IMR-90 (cell line): ENCODE results near the gene PXDC1. TPM values are rescaled to one million over a fixed set of nuclear protein-coding genes. Genes with fewer than 3 reads are reported as not detected.

Experiments
- ATAC-seq: fragments of 200-7000 bp; cut with Tn5 transposase; 2 replicates; pipeline ENCODE4 v1.9.1; 2020; ENCODE audit warnings: low read depth, mild to moderate bottlenecking, moderate library complexity
- BruUV-seq: library from RNA; stranded (reverse); fragments of 400-500 nt; replicated peaks from 2 replicates; lab custom pipeline; 2021; lab: Mats Ljungman, UMichigan
- CTCF ChIA-PET: fragments of 300-600 bp; formaldehyde crosslinking; extraction: SDS; loops from one replicate; lab custom pipeline; 2021; ENCODE audit warnings: antibody characterized with exemption; lab: Yijun Ruan, JAX
- POLR2A ChIA-PET: fragments of 300-600 bp; sonication (Branson Sonifier 250); formaldehyde crosslinking; loops from one replicate; lab custom pipeline; 2022; ENCODE audit warnings: antibody characterized with exemption; ENCODE audit not compliant: unreplicated experiment; lab: Charles Lee
- DNase-seq: peaks from one replicate; pipeline ENCODE4 v3.0.0; 2013
- H2AFZ ChIP-seq: replicated peaks from 2 replicates; pipeline ENCODE3; 2013; ENCODE audit warnings: low read length, mild to moderate bottlenecking; ENCODE audit not compliant: poor library complexity
- H2AK5ac ChIP-seq: 2 replicates; pipeline ENCODE4 v1.6.1; 2013; ENCODE audit warnings: low read depth, low read length, inconsistent platforms
- H2AK9ac ChIP-seq: replicated peaks from 2 replicates; pipeline ENCODE3; 2013; ENCODE audit warnings: mild to moderate bottlenecking, low read depth, low read length, moderate library complexity; ENCODE audit not compliant: poor library complexity
- H2BK120ac ChIP-seq: 2 replicates; pipeline ENCODE4 v1.6.1; 2013; ENCODE audit warnings: low read depth, low read length, inconsistent platforms
- H2BK15ac ChIP-seq: 3 replicates; pipeline ENCODE4 v1.6.1; 2013; ENCODE audit warnings: low read depth, low read length, inconsistent platforms
- H2BK20ac ChIP-seq: 2 replicates; pipeline ENCODE4 v1.6.1; 2013; ENCODE audit warnings: low read depth, mild to moderate bottlenecking, inconsistent platforms, low read length, moderate library complexity
- H2BK5ac ChIP-seq: 2 replicates; pipeline ENCODE4 v1.6.1; 2013; ENCODE audit warnings: mild to moderate bottlenecking, low read depth, low read length, inconsistent platforms; ENCODE audit not compliant: poor library complexity, severe bottlenecking
- H3K14ac ChIP-seq: replicated peaks from 2 replicates; pipeline ENCODE4 v1.6.1; 2013; ENCODE audit warnings: low read depth, low read length, inconsistent platforms
- H3K18ac ChIP-seq: 2 replicates; pipeline ENCODE4 v1.6.1; 2013; ENCODE audit warnings: low read depth, low read length, control low read depth
- H3K23ac ChIP-seq: 2 replicates; pipeline ENCODE4 v1.6.1; 2013; ENCODE audit warnings: low read depth, low read length, inconsistent platforms
- H3K27ac ChIP-seq: 2 replicates; pipeline ENCODE4 v1.5.1; 2013; ENCODE audit warnings: mild to moderate bottlenecking, control low read depth, low read length; ENCODE audit not compliant: insufficient read depth
- H3K27me3 ChIP-seq: 2 replicates; pipeline ENCODE4 v1.6.1; 2013; ENCODE audit warnings: low read length; ENCODE audit not compliant: control insufficient read depth, insufficient read depth
- H3K36me3 ChIP-seq: 2 replicates; pipeline ENCODE4 v1.6.1; 2013; ENCODE audit warnings: low read length, mixed read lengths; ENCODE audit not compliant: control insufficient read depth, insufficient read depth
- H3K4ac ChIP-seq: 2 replicates; pipeline ENCODE4 v1.6.1; 2013; ENCODE audit warnings: low read depth, low read length, inconsistent platforms
- H3K4me1 ChIP-seq: 2 replicates; pipeline ENCODE4 v1.6.1; 2013; ENCODE audit warnings: low read length, mixed read lengths; ENCODE audit not compliant: control insufficient read depth, insufficient read depth
- H3K4me2 ChIP-seq: 2 replicates; pipeline ENCODE4 v1.6.1; 2013; ENCODE audit warnings: low read depth, mild to moderate bottlenecking, control low read depth, low read length, moderate library complexity
- H3K4me3 ChIP-seq: 2 replicates; pipeline ENCODE4 v1.5.1; 2013; ENCODE audit warnings: low read depth, mild to moderate bottlenecking, control low read depth, low read length, moderate library complexity; ENCODE audit not compliant: insufficient read depth
- H3K56ac ChIP-seq: 2 replicates; pipeline ENCODE4 v1.6.1; 2013; ENCODE audit warnings: low read length, inconsistent platforms; ENCODE audit not compliant: insufficient read depth; ENCODE audit errors: extremely low read depth
- H3K79me1 ChIP-seq, 2 experiments: 2 replicates each; pipeline ENCODE4 v1.6.1; 2013; ENCODE audit warnings: low read length in 2 of 2, inconsistent platforms in 1 of 2, low read depth in 1 of 2
- H3K9ac ChIP-seq: 2 replicates; pipeline ENCODE4 v1.6.1; 2013; ENCODE audit warnings: low read depth, low read length, control low read depth
- H3K9me1 ChIP-seq: 2 replicates; pipeline ENCODE4 v1.6.1; 2013; ENCODE audit warnings: low read length, inconsistent platforms; ENCODE audit not compliant: insufficient read depth
- H3K9me3 ChIP-seq: 2 replicates; pipeline ENCODE4 v1.6.1; 2013; ENCODE audit warnings: low read length; ENCODE audit not compliant: control insufficient read depth, insufficient read depth
- H4K20me1 ChIP-seq: 2 replicates; pipeline ENCODE4 v1.6.1; 2013; ENCODE audit warnings: low read length, inconsistent platforms; ENCODE audit not compliant: insufficient read depth
- H4K5ac ChIP-seq: 2 replicates; pipeline ENCODE4 v1.6.1; 2013; ENCODE audit warnings: mild to moderate bottlenecking, low read depth, low read length, control low read depth
- H4K8ac ChIP-seq, 2 experiments: 2 replicates each; pipeline ENCODE4 v1.6.1; 2013; ENCODE audit warnings: low read depth in 2 of 2, low read length in 2 of 2, control low read depth in 1 of 2, inconsistent platforms in 1 of 2
- H4K91ac ChIP-seq: 2 replicates; pipeline ENCODE4 v1.6.1; 2013; ENCODE audit warnings: low read depth, low read length, inconsistent platforms; ENCODE audit not compliant: insufficient read depth
- CTCF ChIP-seq: conservative IDR thresholded peaks from 2 replicates; pipeline ENCODE4 v1.5.1; 2012; ENCODE audit warnings: mild to moderate bottlenecking, low read depth, low read length, improper control_type of control experiment
- MXI1 ChIP-seq: IDR thresholded peaks from 2 replicates; pipeline ENCODE4 v1.6.1; 2012; ENCODE audit warnings: low read depth, mild to moderate bottlenecking, low read length, moderate library complexity, borderline replicate concordance
- USF2 ChIP-seq: fragments of 150-350 bp; IDR thresholded peaks from 2 replicates; pipeline ENCODE4 v1.6.1; 2017; ENCODE audit warnings: mild to moderate bottlenecking, antibody characterized with exemption, low read length, low read depth
- WGBS, 2 experiments: methylation state at CpG; one replicate each; pipeline versions ENCODE4 v1.1.5 to v1.1.7; 2013; ENCODE audit warnings: missing lambda C conversion rate in 2 of 2; ENCODE audit not compliant: insufficient read length in 1 of 2; ENCODE audit errors: extremely low coverage in 2 of 2; 5-methylcytosine and 5-hydroxymethylcytosine counted together
- dilution Hi-C: fragments of 300-500 bp; cut with HindIII; formaldehyde crosslinking; loops from one replicate; pipeline ENCODE4 v1.14.3; 2018; ENCODE audit warnings: low sequenced_read_pairs; ENCODE audit not compliant: unreplicated experiment
- in situ Hi-C: fragments of 300-500 bp; cut with MboI; formaldehyde crosslinking; loops from 3 replicates; pipeline ENCODE4 v1.14.3; 2019; ENCODE audit warnings: low sequenced_read_pairs, inconsistent platforms, mixed read lengths
- intact Hi-C: fragments of 100-400 bp; cut with micrococcal nuclease; formaldehyde crosslinking; loops from 2 replicates; pipeline ENCODE4 v1.10.0; 2022
- polyA plus RNA-seq, 3 experiments: library from polyadenylated mRNA; depleted of rRNA; stranded (reverse); fragments of >200 nt; gene quantifications; 2 replicates each; pipeline ENCODE4 v1.2.3, GENCODE V29; 2012; ENCODE audit warnings: low replicate concordance in 1 of 3
- total RNA-seq: library from RNA; depleted of rRNA; stranded (reverse); fragments of >200 nt; gene quantifications from 2 replicates; pipeline ENCODE4 v1.2.3, GENCODE V29; 2012

PXDC1 gene
- total and polyA plus RNA-seq, 2 of the 4 experiments (the other 2 are of a cell fraction), result 63.3 to 72.2 TPM

- no CpG with 5 or more reads among the region's 2 CpGs for WGBS, 2 experiments
- BruUV-seq, result no TSS peak
- DNase-seq, result no peak
Measured at GRCh38 chr6:3768502-3768901, 17.0 kb upstream of the PXDC1 start.

More at GRCh38 chr6:3768502-3768901, 17.0 kb upstream of the PXDC1 start:
- H3K9me3 ChIP-seq, result no peaks in the 10 kb centered on the region
- H3K4ac ChIP-seq, result no peak overlapping the region
- no peak overlapping the region for H4K8ac ChIP-seq
- H3K4me3 ChIP-seq, result no peak overlapping the region
- H3K79me1 ChIP-seq, result no peaks in the 10 kb centered on the region
- ATAC-seq, result no peak
- no peak overlapping the region for H3K9ac ChIP-seq
- no peak overlapping the region for H3K14ac ChIP-seq
- no peak overlapping the region for H2AFZ ChIP-seq
- no peak overlapping the region for H3K56ac ChIP-seq
- H2BK20ac ChIP-seq, result no peak overlapping the region
- no peak overlapping the region for H2AK5ac ChIP-seq
- H3K4me2 ChIP-seq, result no peak overlapping the region
- TF ChIP-seq CTCF (no peak), MXI1 (no peak), USF2 (no peak)
- H3K18ac ChIP-seq, result no peak overlapping the region
- intact Hi-C loops, result no loop called here
- H3K4me1 ChIP-seq, result peaks cover 6% of the 10 kb centered on the region
- H2AK9ac ChIP-seq, result no peak overlapping the region
- H2BK5ac ChIP-seq, result no peak overlapping the region
- no peaks in the 10 kb centered on the region; the same call in 1 of the 2 replicates for H3K9me1 ChIP-seq
- no peaks in the 10 kb centered on the region for H3K27me3 ChIP-seq
- H4K91ac ChIP-seq, result no peak overlapping the region
- no peak overlapping the region for H4K5ac ChIP-seq
- no peak overlapping the region for H3K23ac ChIP-seq
- no peak overlapping the region for H3K27ac ChIP-seq
- H4K20me1 ChIP-seq, result no peaks in the 10 kb centered on the region
- ChIA-PET CTCF (no interaction called here), POLR2A (no interaction called here)
- dilution Hi-C loops, result no loop called here
- no peak overlapping the region for H2BK15ac ChIP-seq
- no peak overlapping the region for H2BK120ac ChIP-seq
- H3K36me3 ChIP-seq, result no peaks in the 10 kb centered on the region
- in situ Hi-C loops, result no loop called here
